GM12878 (cell line): Measurements from ENCODE around the gene CALHM2. TPM values are rescaled to one million over a fixed set of nuclear protein-coding genes. Genes with fewer than 3 reads are reported as not detected.

Experiments
- ATAC-seq: fragments of 200-7000 bp; cut with Tn5 transposase; 3 replicates; pipeline ENCODE4 v1.9.1; 2020; ENCODE audit warnings: mild to moderate bottlenecking, moderate library complexity
- BruUV-seq: library from RNA; stranded (reverse); fragments of 400-500 nt; replicated peaks from 2 replicates; lab custom pipeline; 2021; lab: Mats Ljungman, UMichigan
- CTCF ChIA-PET: fragments of 300-600 bp; sonication (Branson Sonifier 250); formaldehyde crosslinking; extraction: SDS; loops from one replicate; lab custom pipeline; 2021; ENCODE audit warnings: inconsistent platforms; lab: Yijun Ruan, JAX
- POLR2A ChIA-PET: fragments of 350-600 bp; formaldehyde crosslinking; extraction: SDS; loops from one replicate; lab custom pipeline; 2021; ENCODE audit warnings: inconsistent platforms; lab: Charles Lee
- RAD21 ChIA-PET: fragments of 300-600 bp; sonication (Branson Sonifier 250); formaldehyde crosslinking; loops from one replicate; lab custom pipeline; 2023; ENCODE audit warnings: antibody characterized with exemption; ENCODE audit not compliant: unreplicated experiment; lab: Charles Lee
- SMC1A ChIA-PET: fragments of 300-600 bp; sonication (Branson Sonifier 250); formaldehyde crosslinking; loops from one replicate; lab custom pipeline; 2023; ENCODE audit not compliant: unreplicated experiment, uncharacterized antibody; lab: Charles Lee
- DNase-seq: peaks from one replicate; pipeline ENCODE4 v3.0.0-alpha.2; 2011; ENCODE audit warnings: low read depth, low spot score
- FAIRE-seq: peaks from 3 replicates; lab custom pipeline; 2011; peaks lifted over from hg19 to GRCh38; lab: Jason Lieb, UNC
- H2AFZ ChIP-seq: 2 replicates; pipeline ENCODE4 v1.6.0; 2011; ENCODE audit warnings: low read depth, low read length, control low read depth; ENCODE audit not compliant: control insufficient read depth
- H3K27ac ChIP-seq: 2 replicates; pipeline ENCODE4 v1.5.1; 2011; ENCODE audit warnings: control low read depth; ENCODE audit not compliant: control insufficient read depth, insufficient read depth
- H3K27me3 ChIP-seq, 2 experiments: replicated peaks in 1 of 2; 2 replicates each; pipeline versions ENCODE4 v1.6.0 to v1.6.1; 2011; ENCODE audit warnings: low read length in 1 of 2; ENCODE audit not compliant: control insufficient read depth in 2 of 2, insufficient read depth in 2 of 2
- H3K36me3 ChIP-seq, 2 experiments: 2 replicates each; pipeline ENCODE4 v1.5.1; 2011; ENCODE audit warnings: low read length in 1 of 2; ENCODE audit not compliant: control insufficient read depth in 2 of 2, insufficient read depth in 2 of 2
- H3K4me1 ChIP-seq: 2 replicates; pipeline ENCODE4 v1.6.1; 2011; ENCODE audit warnings: mild to moderate bottlenecking, low read length, moderate library complexity, mixed read lengths; ENCODE audit not compliant: control insufficient read depth, insufficient read depth
- H3K4me2 ChIP-seq: 2 replicates; pipeline ENCODE4 v1.6.0; 2011; ENCODE audit warnings: control low read depth; ENCODE audit not compliant: control insufficient read depth, insufficient read depth
- H3K4me3 ChIP-seq: fragments of 200-600 bp; sonication (generic); 2 replicates; pipeline ENCODE4 v1.5.1; 2016
- H3K79me2 ChIP-seq: 2 replicates; pipeline ENCODE4 v1.6.0; 2011; ENCODE audit warnings: low read length; ENCODE audit not compliant: control insufficient read depth, insufficient read depth
- H3K9ac ChIP-seq: 2 replicates; pipeline ENCODE4 v1.8.0; 2011; ENCODE audit warnings: low read length, control low read depth, mixed read lengths; ENCODE audit not compliant: control insufficient read depth, insufficient read depth
- H3K9me3 ChIP-seq: replicated peaks from 3 replicates; pipeline ENCODE4 v1.5.1; 2011; ENCODE audit warnings: mild to moderate bottlenecking, low read length; ENCODE audit not compliant: control insufficient read depth, insufficient read depth
- H4K20me1 ChIP-seq: 2 replicates; pipeline ENCODE4 v1.6.0; 2011; ENCODE audit not compliant: control insufficient read depth, insufficient read depth
- KLF5 ChIP-seq: fragments of 450-650 bp; IDR thresholded peaks from 2 replicates; pipeline ENCODE4 v1.6.1; 2014; ENCODE audit warnings: mild to moderate bottlenecking; ENCODE audit not compliant: partially characterized antibody
- MXI1 ChIP-seq: fragments of 150-350 bp; IDR thresholded peaks from 2 replicates; pipeline ENCODE4 v1.6.1; 2011; ENCODE audit warnings: low read depth, mild to moderate bottlenecking, inconsistent platforms, low read length, improper control_type of control experiment
- PML ChIP-seq: IDR thresholded peaks from 2 replicates; pipeline ENCODE4 v1.6.1; 2012; ENCODE audit warnings: low read length, inconsistent platforms
- POLR2AphosphoS2 ChIP-seq: IDR thresholded peaks from 2 replicates; pipeline ENCODE4 v1.6.1; 2011; ENCODE audit warnings: low read depth, mild to moderate bottlenecking, low read length, improper control_type of control experiment, moderate library complexity
- ZSCAN29 ChIP-seq: fragments of 450-650 bp; IDR thresholded peaks from 2 replicates; pipeline ENCODE4 v1.6.1; 2017; ENCODE audit warnings: mild to moderate bottlenecking, moderate library complexity
- WGBS: methylation state at CpG from one replicate; pipeline ENCODE4 v1.1.6; 2016; ENCODE audit warnings: low lambda C conversion rate; ENCODE audit not compliant: insufficient replicate concordance, insufficient coverage; ENCODE audit errors: missing lambda C conversion rate; 5-methylcytosine and 5-hydroxymethylcytosine counted together
- in situ Hi-C: fragments of 300-500 bp; cut with MboI; formaldehyde crosslinking; loops from 9 replicates; pipeline ENCODE4 v1.14.3; 2018; ENCODE audit warnings: mixed read lengths
- intact Hi-C: fragments of 100-400 bp; cut with micrococcal nuclease; formaldehyde crosslinking; loops from one replicate; pipeline ENCODE4 v1.14.2; 2022; ENCODE audit not compliant: unreplicated experiment
- polyA plus RNA-seq, 11 experiments: library from polyadenylated mRNA; depleted of rRNA in 4 of 11; unstranded in 6 of 11; stranded (reverse) in 5 of 11; fragments of >200 nt; fragmentation: Nextera tagmentation in 4 of 11; fragmentation: Illumina TruSeq in 1 of 11; extraction: Ambion mirVana in 4 of 11; extraction: Trizol in 1 of 11; gene quantifications; 1 replicate in 1 of 11; 2 replicates in 10 of 11; pipeline versions ENCODE4 v1.2.1 to v1.2.3, GENCODE V29; 2011 to 2016; ENCODE audit warnings: inconsistent platforms in 2 of 11, missing spikeins in 2 of 11, low read depth in 1 of 11
- total RNA-seq, 4 experiments: library from RNA; depleted of rRNA in 3 of 4; stranded (reverse); fragments of >200 nt in 3 of 4; fragmentation: Illumina TruSeq in 1 of 4; extraction: Trizol in 1 of 4; gene quantifications; 2 replicates each; pipeline versions ENCODE4 v1.2.1 to v1.2.3, GENCODE V29; 2013 to 2021
- TF ChIP-seq, protein P1 (sequence below): IDR thresholded peaks from 2 replicates; pipeline ENCODE4 v1.6.1; 2012; ENCODE audit warnings: low read depth, low read length, improper control_type of control experiment
- TF ChIP-seq, protein P2 (sequence below): fragments of 450-650 bp; formaldehyde crosslinking; IDR thresholded peaks from 2 replicates; pipeline ENCODE4 v1.5.0; 2022; ENCODE audit warnings: mild to moderate bottlenecking, missing genetic modification characterization
- TF ChIP-seq, protein P3 (sequence below): fragments of 450-650 bp; IDR thresholded peaks from 2 replicates; pipeline ENCODE4 v1.6.1; 2018; ENCODE audit warnings: borderline replicate concordance, mild to moderate bottlenecking; ENCODE audit not compliant: partially characterized antibody
- TF ChIP-seq, protein P4 (sequence below): fragments of 450-650 bp; IDR thresholded peaks from 2 replicates; pipeline ENCODE4 v1.6.1; 2014; ENCODE audit warnings: mild to moderate bottlenecking
- TF ChIP-seq, protein P5 (sequence below): fragments of 450-650 bp; conservative IDR thresholded peaks from 2 replicates; pipeline ENCODE4 v1.6.1; 2017; ENCODE audit warnings: mild to moderate bottlenecking, moderate library complexity

The CALHM2 gene
- total and polyA plus RNA-seq, 10 of the 15 experiments (the other 5 are each of a cell fraction or from before 2014, with no cell fraction given), result 0.60 to 23.7 (median 9.3) TPM

DNA sequence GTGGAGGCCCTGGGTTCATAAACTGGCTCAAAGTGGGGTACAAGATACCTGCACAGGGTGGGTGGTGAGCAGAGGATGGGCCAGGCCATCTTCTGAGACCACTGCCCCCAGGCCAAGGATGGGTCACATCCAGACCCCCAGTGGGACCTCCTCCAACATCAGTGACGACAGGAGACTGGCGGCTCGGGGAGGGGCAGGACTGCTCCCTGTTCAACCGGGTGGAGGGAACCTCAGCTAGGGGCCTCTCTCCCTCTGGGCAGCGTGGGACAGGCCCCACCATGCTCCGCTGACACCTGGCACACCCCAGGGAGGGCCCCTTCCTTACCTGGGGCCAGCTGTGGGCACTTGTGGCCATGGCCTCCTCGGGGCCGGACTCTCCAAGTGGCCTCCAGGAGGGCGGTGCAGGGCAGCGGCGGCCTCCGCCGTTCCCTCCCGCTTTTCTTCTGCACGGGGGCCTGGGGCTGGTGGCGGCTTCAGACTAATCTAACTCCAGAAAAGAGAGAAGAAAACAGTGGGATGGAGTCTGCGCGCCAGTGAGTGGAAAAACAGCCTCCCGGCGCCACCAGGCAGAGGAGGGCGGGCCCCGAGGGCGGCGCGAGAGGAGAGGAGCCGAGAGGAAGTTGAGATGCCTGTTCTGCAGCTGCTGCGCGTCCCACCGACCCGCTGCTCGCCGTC lies at the start of gene CALHM2 (continued):
- TF ChIP-seq, protein P1, sequence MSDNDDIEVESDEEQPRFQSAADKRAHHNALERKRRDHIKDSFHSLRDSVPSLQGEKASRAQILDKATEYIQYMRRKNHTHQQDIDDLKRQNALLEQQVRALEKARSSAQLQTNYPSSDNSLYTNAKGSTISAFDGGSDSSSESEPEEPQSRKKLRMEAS, result no peak
- TF ChIP-seq, protein P2, sequence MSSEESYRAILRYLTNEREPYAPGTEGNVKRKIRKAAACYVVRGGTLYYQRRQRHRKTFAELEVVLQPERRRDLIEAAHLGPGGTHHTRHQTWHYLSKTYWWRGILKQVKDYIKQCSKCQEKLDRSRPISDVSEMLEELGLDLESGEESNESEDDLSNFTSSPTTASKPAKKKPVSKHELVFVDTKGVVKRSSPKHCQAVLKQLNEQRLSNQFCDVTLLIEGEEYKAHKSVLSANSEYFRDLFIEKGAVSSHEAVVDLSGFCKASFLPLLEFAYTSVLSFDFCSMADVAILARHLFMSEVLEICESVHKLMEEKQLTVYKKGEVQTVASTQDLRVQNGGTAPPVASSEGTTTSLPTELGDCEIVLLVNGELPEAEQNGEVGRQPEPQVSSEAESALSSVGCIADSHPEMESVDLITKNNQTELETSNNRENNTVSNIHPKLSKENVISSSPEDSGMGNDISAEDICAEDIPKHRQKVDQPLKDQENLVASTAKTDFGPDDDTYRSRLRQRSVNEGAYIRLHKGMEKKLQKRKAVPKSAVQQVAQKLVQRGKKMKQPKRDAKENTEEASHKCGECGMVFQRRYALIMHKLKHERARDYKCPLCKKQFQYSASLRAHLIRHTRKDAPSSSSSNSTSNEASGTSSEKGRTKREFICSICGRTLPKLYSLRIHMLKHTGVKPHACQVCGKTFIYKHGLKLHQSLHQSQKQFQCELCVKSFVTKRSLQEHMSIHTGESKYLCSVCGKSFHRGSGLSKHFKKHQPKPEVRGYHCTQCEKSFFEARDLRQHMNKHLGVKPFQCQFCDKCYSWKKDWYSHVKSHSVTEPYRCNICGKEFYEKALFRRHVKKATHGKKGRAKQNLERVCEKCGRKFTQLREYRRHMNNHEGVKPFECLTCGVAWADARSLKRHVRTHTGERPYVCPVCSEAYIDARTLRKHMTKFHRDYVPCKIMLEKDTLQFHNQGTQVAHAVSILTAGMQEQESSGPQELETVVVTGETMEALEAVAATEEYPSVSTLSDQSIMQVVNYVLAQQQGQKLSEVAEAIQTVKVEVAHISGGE (CRISPR knock-in tag), result no peak

DNA sequence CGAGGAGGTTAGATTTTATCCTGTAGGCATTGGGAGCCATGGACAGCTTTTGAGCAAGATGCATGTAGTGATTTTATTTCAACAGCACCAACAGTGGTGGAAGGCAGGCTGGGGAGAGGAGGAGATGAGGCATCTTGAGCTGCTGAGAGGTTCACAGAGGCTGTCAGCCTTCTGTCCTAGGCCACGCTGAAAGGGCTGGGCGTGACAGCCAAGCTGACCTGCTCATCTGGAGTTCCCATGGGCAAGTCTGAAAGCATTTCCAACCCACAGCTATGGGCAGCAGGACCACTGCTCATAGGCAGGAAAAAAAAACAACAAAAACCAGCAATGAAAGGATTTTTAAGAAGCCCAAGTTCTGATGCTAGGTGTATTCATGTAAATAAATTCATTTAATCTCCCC lies 49.0 kb upstream of the CALHM2 start:
- BruUV-seq, result no TSS peak
- ATAC-seq (no peak), DNase-seq (no peak), FAIRE-seq (no peak)
- peaks cover 2 to 3% of the 10 kb centered on the region in 2 experiments; a peak in 3 of 4 replicates for H3K27me3 ChIP-seq
- no peak overlapping the region for H3K9ac ChIP-seq
- ChIA-PET POLR2A (no interaction called here), RAD21 (no interaction called here), SMC1A (no interaction called here), CTCF (interaction anchor here (1.0 to 1.3 kb wide), 2 partner anchors 41 to 63 kb away, joined by 6 read pairs; no protein-coding TSS in a partner anchor)
- no peaks in the 10 kb centered on the region for H4K20me1 ChIP-seq
- WGBS, result 17% methylated on average over 3 of the region's 3 CpGs
- H3K9me3 ChIP-seq, result no peaks in the 10 kb centered on the region
- H3K79me2 ChIP-seq, result no peaks in the 10 kb centered on the region
- H2AFZ ChIP-seq, result no peak overlapping the region
- peaks cover 6% of the 10 kb centered on the region for H3K4me1 ChIP-seq
- in situ Hi-C loops (no loop called here), intact Hi-C loops (loop anchor here (5.0 kb wide), 1 partner anchor 91 kb away; no protein-coding TSS in a partner anchor)
- H3K27ac ChIP-seq, result no peak overlapping the region
- H3K36me3 ChIP-seq, result no peaks in the 10 kb centered on the region
- no peak overlapping the region for H3K4me3 ChIP-seq
- H3K4me2 ChIP-seq, result no peak overlapping the region
- TF ChIP-seq, protein P3, sequence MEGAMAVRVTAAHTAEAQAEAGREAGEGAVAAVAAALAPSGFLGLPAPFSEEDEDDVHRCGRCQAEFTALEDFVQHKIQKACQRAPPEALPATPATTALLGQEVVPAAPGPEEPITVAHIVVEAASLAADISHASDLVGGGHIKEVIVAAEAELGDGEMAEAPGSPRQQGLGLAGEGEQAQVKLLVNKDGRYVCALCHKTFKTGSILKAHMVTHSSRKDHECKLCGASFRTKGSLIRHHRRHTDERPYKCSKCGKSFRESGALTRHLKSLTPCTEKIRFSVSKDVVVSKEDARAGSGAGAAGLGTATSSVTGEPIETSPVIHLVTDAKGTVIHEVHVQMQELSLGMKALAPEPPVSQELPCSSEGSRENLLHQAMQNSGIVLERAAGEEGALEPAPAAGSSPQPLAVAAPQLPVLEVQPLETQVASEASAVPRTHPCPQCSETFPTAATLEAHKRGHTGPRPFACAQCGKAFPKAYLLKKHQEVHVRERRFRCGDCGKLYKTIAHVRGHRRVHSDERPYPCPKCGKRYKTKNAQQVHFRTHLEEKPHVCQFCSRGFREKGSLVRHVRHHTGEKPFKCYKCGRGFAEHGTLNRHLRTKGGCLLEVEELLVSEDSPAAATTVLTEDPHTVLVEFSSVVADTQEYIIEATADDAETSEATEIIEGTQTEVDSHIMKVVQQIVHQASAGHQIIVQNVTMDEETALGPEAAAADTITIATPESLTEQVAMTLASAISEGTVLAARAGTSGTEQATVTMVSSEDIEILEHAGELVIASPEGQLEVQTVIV, result no peak
- TF ChIP-seq, protein P4, sequence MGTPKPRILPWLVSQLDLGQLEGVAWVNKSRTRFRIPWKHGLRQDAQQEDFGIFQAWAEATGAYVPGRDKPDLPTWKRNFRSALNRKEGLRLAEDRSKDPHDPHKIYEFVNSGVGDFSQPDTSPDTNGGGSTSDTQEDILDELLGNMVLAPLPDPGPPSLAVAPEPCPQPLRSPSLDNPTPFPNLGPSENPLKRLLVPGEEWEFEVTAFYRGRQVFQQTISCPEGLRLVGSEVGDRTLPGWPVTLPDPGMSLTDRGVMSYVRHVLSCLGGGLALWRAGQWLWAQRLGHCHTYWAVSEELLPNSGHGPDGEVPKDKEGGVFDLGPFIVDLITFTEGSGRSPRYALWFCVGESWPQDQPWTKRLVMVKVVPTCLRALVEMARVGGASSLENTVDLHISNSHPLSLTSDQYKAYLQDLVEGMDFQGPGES, result no peak
- TF ChIP-seq POLR2AphosphoS2 (no peak), PML (no peak), ZSCAN29 (no peak), KLF5 (no peak), MXI1 (no peak)
- TF ChIP-seq, protein P5, sequence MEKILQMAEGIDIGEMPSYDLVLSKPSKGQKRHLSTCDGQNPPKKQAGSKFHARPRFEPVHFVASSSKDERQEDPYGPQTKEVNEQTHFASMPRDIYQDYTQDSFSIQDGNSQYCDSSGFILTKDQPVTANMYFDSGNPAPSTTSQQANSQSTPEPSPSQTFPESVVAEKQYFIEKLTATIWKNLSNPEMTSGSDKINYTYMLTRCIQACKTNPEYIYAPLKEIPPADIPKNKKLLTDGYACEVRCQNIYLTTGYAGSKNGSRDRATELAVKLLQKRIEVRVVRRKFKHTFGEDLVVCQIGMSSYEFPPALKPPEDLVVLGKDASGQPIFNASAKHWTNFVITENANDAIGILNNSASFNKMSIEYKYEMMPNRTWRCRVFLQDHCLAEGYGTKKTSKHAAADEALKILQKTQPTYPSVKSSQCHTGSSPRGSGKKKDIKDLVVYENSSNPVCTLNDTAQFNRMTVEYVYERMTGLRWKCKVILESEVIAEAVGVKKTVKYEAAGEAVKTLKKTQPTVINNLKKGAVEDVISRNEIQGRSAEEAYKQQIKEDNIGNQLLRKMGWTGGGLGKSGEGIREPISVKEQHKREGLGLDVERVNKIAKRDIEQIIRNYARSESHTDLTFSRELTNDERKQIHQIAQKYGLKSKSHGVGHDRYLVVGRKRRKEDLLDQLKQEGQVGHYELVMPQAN, result no peak
